ENCODE results near the gene AUTS2. TPM values are rescaled to one million over a fixed set of nuclear protein-coding genes. Genes with fewer than 3 reads are reported as not detected.

Gene AUTS2
- total RNA-seq, 1 experiment from 2014 or later: 50.0 TPM

GRCh38 chr7:69677054-69677852, 79.0 kb downstream of the AUTS2 start:
- no peak overlapping the region for H3K27ac Mint-ChIP-seq
- ATAC-seq (no peak), DNase-seq (ENCODE audit: low spot score) (no peak)
- ChIA-PET POLR2A (interaction anchor here (0.6 kb wide), 1 partner anchor 33 kb away, joined by 4 read pairs; no protein-coding TSS in a partner anchor), CTCF (interaction anchor here (0.8 to 1.3 kb wide), 8 partner anchors 8 to 255 kb away, joined by 3 to 8 read pairs (median 3); no protein-coding TSS in a partner anchor)
- H3K36me3 Mint-ChIP-seq: no peaks in the 10 kb centered on the region
- H3K4me3 Mint-ChIP-seq: no peak overlapping the region
- H3K27me3 Mint-ChIP-seq (ENCODE audit: low read depth): no peaks in the 10 kb centered on the region
- TF ChIP-seq, protein P1, sequence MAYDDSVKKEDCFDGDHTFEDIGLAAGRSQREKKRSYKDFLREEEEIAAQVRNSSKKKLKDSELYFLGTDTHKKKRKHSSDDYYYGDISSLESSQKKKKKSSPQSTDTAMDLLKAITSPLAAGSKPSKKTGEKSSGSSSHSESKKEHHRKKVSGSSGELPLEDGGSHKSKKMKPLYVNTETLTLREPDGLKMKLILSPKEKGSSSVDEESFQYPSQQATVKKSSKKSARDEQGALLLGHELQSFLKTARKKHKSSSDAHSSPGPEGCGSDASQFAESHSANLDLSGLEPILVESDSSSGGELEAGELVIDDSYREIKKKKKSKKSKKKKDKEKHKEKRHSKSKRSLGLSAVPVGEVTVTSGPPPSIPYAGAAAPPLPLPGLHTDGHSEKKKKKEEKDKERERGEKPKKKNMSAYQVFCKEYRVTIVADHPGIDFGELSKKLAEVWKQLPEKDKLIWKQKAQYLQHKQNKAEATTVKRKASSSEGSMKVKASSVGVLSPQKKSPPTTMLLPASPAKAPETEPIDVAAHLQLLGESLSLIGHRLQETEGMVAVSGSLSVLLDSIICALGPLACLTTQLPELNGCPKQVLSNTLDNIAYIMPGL (CRISPR knock-in tag; IDR thresholded peaks at IDR 0.05): no peak
- TF ChIP-seq GTF2I (CRISPR knock-in tag; conservative IDR thresholded peaks at IDR 0.05): no peak
- no peak for TF ChIP-seq TP53 (CRISPR knock-in tag; IDR thresholded peaks at IDR 0.05)
- TF ChIP-seq CDX4 (CRISPR knock-in tag; IDR thresholded peaks at IDR 0.05; ENCODE audit: borderline replicate concordance): no peak
- no peak for TF ChIP-seq JAZF1 (CRISPR knock-in tag; IDR thresholded peaks at IDR 0.05)
- TF ChIP-seq, protein P2, sequence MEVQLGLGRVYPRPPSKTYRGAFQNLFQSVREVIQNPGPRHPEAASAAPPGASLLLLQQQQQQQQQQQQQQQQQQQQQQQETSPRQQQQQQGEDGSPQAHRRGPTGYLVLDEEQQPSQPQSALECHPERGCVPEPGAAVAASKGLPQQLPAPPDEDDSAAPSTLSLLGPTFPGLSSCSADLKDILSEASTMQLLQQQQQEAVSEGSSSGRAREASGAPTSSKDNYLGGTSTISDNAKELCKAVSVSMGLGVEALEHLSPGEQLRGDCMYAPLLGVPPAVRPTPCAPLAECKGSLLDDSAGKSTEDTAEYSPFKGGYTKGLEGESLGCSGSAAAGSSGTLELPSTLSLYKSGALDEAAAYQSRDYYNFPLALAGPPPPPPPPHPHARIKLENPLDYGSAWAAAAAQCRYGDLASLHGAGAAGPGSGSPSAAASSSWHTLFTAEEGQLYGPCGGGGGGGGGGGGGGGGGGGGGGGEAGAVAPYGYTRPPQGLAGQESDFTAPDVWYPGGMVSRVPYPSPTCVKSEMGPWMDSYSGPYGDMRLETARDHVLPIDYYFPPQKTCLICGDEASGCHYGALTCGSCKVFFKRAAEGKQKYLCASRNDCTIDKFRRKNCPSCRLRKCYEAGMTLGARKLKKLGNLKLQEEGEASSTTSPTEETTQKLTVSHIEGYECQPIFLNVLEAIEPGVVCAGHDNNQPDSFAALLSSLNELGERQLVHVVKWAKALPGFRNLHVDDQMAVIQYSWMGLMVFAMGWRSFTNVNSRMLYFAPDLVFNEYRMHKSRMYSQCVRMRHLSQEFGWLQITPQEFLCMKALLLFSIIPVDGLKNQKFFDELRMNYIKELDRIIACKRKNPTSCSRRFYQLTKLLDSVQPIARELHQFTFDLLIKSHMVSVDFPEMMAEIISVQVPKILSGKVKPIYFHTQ (CRISPR knock-in tag; IDR thresholded peaks at IDR 0.05): no peak
- no peak for TF ChIP-seq CREB1 (CRISPR knock-in tag; IDR thresholded peaks at IDR 0.05)
- no peak for TF ChIP-seq ZNF416 (CRISPR knock-in tag; IDR thresholded peaks at IDR 0.05)
- no peak for TF ChIP-seq ZNF532 (CRISPR knock-in tag; IDR thresholded peaks at IDR 0.05; ENCODE audit: borderline replicate concordance)
- no peak for TF ChIP-seq MAX (CRISPR knock-in tag; IDR thresholded peaks at IDR 0.05)
- no peak for TF ChIP-seq CBFB (CRISPR knock-in tag; IDR thresholded peaks at IDR 0.05; ENCODE audit: low read depth)
- TF ChIP-seq PRDM15 (CRISPR knock-in tag; IDR thresholded peaks at IDR 0.05): no peak
- TF ChIP-seq, protein P3, sequence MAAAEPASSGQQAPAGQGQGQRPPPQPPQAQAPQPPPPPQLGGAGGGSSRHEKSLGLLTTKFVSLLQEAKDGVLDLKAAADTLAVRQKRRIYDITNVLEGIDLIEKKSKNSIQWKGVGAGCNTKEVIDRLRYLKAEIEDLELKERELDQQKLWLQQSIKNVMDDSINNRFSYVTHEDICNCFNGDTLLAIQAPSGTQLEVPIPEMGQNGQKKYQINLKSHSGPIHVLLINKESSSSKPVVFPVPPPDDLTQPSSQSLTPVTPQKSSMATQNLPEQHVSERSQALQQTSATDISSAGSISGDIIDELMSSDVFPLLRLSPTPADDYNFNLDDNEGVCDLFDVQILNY (CRISPR knock-in tag; IDR thresholded peaks at IDR 0.05): no peak
- TF ChIP-seq, protein P4, sequence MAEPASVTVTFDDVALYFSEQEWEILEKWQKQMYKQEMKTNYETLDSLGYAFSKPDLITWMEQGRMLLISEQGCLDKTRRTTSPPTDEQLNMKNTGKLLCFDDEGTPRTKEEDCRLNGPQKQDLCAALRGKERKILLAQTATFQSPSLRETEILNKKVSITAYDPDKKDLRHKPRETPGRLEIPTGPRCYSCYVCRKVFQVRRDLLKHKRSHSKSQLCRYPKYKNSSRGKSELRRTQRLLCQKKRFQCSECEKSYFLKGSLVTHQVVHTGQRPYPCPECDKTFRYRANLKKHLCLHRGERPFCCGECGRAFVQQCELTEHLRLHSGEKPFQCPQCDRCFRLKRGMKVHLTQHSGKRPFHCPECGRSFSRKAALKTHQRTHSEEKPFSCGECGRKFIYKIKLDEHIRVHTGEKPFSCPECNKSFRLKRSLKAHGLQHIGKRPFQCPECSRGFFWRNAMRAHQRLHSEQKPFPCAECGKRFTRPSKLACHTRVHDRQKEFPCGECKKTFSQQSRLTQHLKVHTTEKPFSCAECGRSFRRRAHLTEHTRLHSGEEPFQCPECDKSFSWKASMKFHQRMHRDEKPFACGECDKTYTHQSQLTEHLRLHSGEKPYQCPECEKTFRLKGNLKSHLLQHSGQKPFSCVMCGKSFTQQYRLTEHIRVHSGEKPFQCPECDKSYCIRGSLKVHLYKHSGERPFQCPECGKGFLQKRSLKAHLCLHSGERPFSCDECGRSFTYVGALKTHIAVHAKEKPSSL (CRISPR knock-in tag; conservative IDR thresholded peaks at IDR 0.05): no peak
- no peak for TF ChIP-seq NR1H2 (CRISPR knock-in tag; IDR thresholded peaks at IDR 0.05)
- no peak for TF ChIP-seq FOXK1 (CRISPR knock-in tag; IDR thresholded peaks at IDR 0.05)
- no peak for TF ChIP-seq NFYB (CRISPR knock-in tag; conservative IDR thresholded peaks at IDR 0.05; ENCODE audit: low read depth)
- H3K4me1 Mint-ChIP-seq: peaks cover 33% of the 10 kb centered on the region
- H3K9me3 Mint-ChIP-seq: no peaks in the 10 kb centered on the region
